ENCODE measurements around the gene RASSF6. TPM values are rescaled to one million over a fixed set of nuclear protein-coding genes. Genes with fewer than 3 reads are reported as not detected.

Gene RASSF6
- polyA plus RNA-seq, 1 of the 3 experiments (the other 2 are of a cell fraction): not detected

DNA sequence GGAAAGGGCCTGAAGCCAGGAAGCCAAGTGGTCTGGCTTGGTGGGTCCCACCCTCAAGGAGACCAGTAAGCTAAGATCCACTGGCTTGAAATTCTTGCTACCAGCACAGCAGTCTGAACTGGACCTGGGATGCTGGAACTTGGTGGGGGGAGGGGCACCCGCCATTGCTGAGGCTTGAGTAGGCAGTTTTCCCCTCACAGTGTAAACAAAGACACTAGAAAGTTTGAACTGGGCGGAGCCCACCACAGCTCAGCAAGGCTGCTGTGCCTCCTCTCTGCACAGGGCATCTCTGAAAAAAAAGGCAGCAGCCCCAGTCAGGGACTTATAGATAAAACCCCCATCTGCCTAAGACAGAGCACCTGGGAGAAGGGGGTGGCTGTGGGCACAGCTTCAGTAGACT lies 75.6 kb downstream of the RASSF6 start (continued):
- TF ChIP-seq, protein P1, sequence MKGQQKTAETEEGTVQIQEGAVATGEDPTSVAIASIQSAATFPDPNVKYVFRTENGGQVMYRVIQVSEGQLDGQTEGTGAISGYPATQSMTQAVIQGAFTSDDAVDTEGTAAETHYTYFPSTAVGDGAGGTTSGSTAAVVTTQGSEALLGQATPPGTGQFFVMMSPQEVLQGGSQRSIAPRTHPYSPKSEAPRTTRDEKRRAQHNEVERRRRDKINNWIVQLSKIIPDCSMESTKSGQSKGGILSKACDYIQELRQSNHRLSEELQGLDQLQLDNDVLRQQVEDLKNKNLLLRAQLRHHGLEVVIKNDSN (IDR thresholded peaks at IDR 0.05; ENCODE audit: borderline replicate concordance, low read depth): no peak

DNA sequence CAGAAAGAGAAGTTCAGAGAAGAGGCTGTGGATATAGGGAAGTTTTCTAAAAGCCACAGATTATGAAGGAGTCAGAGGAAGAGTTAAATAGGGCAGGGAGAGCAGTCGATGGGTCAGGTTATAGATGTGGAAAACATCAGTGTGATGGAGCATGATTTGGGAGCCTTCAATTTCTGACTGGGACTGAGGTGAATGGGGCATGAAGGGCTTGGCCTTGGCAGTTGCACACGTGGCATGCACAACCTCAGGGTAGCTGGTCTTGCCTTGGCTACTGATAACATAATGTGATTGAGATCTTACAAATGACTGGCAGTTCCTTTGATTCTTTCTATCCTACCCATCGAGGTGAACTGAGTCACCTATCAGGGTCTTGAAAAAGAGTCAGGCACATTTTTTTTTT lies 79.0 kb downstream of the RASSF6 start:
- Histone ChIP-seq H3K4me1 (ENCODE audit: control insufficient read depth in 1 of 2, insufficient read depth in 2 of 2, low read depth in 1 of 2, low read length in 1 of 2) (no peaks in the 10 kb centered on the region), H3K4me3 (ENCODE audit: low read depth in 2 of 2, low read length in 1 of 2) (no peak overlapping the region), H3K27me3 (ENCODE audit: insufficient read depth) (peaks cover 15% of the 10 kb centered on the region), H3K79me2 (ENCODE audit: insufficient read depth) (no peaks in the 10 kb centered on the region), H3K9me3 (no peaks in the 10 kb centered on the region), H3K4me2 (no peak overlapping the region), H3K9me2 (no peaks in the 10 kb centered on the region), H4K20me1 (ENCODE audit: insufficient read depth) (no peaks in the 10 kb centered on the region), H3K36me3 (replicated peaks in 1 of 2; ENCODE audit: control insufficient read depth in 1 of 2, insufficient read depth in 2 of 2, low read length in 1 of 2) (no peaks in the 10 kb centered on the region), H3K27ac (ENCODE audit: low read depth in 2 of 2, low read length in 1 of 2) (no peak overlapping the region), H3K9ac (no peak overlapping the region), H2AFZ (ENCODE audit: low read depth) (no peak overlapping the region), H3F3A (replicated peaks; ENCODE audit: insufficient read depth) (no peaks in the 10 kb centered on the region)
- WGBS (ENCODE audit: low lambda C conversion rate): 4% methylated on average over 3 of the region's 3 CpGs
- CTCF ChIA-PET: no interaction called here
- no peak for DNase-seq
- no peak for TF ChIP-seq GATA2 (CRISPR knock-in tag; IDR thresholded peaks at IDR 0.05)
- TF ChIP-seq, protein P1 (IDR thresholded peaks at IDR 0.05; ENCODE audit: borderline replicate concordance, low read depth): no peak
- no peak for TF ChIP-seq SMC3 (IDR thresholded peaks at IDR 0.05; ENCODE audit: low read depth, low read length)
- TF ChIP-seq NRF1 (IDR thresholded peaks at IDR 0.05; ENCODE audit: low read depth, low read length): no peak
- TF ChIP-seq, protein P2, sequence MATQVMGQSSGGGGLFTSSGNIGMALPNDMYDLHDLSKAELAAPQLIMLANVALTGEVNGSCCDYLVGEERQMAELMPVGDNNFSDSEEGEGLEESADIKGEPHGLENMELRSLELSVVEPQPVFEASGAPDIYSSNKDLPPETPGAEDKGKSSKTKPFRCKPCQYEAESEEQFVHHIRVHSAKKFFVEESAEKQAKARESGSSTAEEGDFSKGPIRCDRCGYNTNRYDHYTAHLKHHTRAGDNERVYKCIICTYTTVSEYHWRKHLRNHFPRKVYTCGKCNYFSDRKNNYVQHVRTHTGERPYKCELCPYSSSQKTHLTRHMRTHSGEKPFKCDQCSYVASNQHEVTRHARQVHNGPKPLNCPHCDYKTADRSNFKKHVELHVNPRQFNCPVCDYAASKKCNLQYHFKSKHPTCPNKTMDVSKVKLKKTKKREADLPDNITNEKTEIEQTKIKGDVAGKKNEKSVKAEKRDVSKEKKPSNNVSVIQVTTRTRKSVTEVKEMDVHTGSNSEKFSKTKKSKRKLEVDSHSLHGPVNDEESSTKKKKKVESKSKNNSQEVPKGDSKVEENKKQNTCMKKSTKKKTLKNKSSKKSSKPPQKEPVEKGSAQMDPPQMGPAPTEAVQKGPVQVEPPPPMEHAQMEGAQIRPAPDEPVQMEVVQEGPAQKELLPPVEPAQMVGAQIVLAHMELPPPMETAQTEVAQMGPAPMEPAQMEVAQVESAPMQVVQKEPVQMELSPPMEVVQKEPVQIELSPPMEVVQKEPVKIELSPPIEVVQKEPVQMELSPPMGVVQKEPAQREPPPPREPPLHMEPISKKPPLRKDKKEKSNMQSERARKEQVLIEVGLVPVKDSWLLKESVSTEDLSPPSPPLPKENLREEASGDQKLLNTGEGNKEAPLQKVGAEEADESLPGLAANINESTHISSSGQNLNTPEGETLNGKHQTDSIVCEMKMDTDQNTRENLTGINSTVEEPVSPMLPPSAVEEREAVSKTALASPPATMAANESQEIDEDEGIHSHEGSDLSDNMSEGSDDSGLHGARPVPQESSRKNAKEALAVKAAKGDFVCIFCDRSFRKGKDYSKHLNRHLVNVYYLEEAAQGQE (IDR thresholded peaks at IDR 0.05; ENCODE audit: low read depth, low read length): no peak
- TF ChIP-seq CHD2 (IDR thresholded peaks at IDR 0.05; ENCODE audit: low read length, partially characterized antibody): no peak
- TF ChIP-seq, protein P3, sequence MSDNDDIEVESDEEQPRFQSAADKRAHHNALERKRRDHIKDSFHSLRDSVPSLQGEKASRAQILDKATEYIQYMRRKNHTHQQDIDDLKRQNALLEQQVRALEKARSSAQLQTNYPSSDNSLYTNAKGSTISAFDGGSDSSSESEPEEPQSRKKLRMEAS (IDR thresholded peaks at IDR 0.05; ENCODE audit: low read depth): no peak
- TF ChIP-seq RCOR1 (IDR thresholded peaks at IDR 0.05; ENCODE audit: low read length): no peak
- no peak for TF ChIP-seq POLR2AphosphoS5 (IDR thresholded peaks at IDR 0.05; ENCODE audit: low read depth, low read length)
- POLR2A ChIA-PET: no interaction called here

DNA sequence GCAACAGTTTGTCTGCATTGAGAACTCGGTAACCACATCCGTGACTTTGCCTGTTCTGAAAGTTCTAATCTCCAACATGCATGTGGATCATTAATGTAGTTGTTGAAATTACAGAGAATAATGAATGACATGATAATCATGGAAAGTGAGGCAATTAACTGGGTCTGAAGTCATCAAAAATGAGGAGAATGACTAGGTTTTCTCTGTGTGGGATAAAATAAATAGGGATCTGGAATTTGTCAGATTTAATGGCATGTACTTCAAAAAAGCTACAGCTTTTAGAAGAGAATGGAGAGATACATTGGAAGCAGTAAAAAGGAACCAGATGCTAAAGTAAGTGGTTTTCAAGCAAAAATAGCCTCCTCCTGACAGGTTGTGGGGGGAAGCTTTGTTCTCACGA lies 79.4 kb downstream of the RASSF6 start:
- no peaks in the 10 kb centered on the region for H3K9me3 ChIP-seq
- no peak overlapping the region for H2AFZ ChIP-seq (ENCODE audit: low read depth)
- H3F3A ChIP-seq (replicated peaks; ENCODE audit: insufficient read depth): no peaks in the 10 kb centered on the region
- no peak overlapping the region for H3K4me2 ChIP-seq
- no peak overlapping the region for H3K4me3 ChIP-seq (ENCODE audit: low read depth in 2 of 2, low read length in 1 of 2)
- H4K20me1 ChIP-seq (ENCODE audit: insufficient read depth): no peaks in the 10 kb centered on the region
- no peaks in the 10 kb centered on the region for H3K36me3 ChIP-seq (replicated peaks in 1 of 2; ENCODE audit: control insufficient read depth in 1 of 2, insufficient read depth in 2 of 2, low read length in 1 of 2)
- H3K4me1 ChIP-seq (ENCODE audit: control insufficient read depth in 1 of 2, insufficient read depth in 2 of 2, low read depth in 1 of 2, low read length in 1 of 2): no peaks in the 10 kb centered on the region
- no peak overlapping the region for H3K27ac ChIP-seq (ENCODE audit: low read depth in 2 of 2, low read length in 1 of 2)
- 3% methylated on average over 3 of the region's 3 CpGs for WGBS (ENCODE audit: low lambda C conversion rate)
- POLR2A ChIA-PET: no interaction called here
- CTCF ChIA-PET: no interaction called here
- H3K9me2 ChIP-seq: no peaks in the 10 kb centered on the region
- H3K79me2 ChIP-seq (ENCODE audit: insufficient read depth): no peaks in the 10 kb centered on the region
- H3K9ac ChIP-seq: no peak overlapping the region
- DNase-seq: no peak
- H3K27me3 ChIP-seq (ENCODE audit: insufficient read depth): peaks cover 15% of the 10 kb centered on the region
- TF ChIP-seq, protein P4, sequence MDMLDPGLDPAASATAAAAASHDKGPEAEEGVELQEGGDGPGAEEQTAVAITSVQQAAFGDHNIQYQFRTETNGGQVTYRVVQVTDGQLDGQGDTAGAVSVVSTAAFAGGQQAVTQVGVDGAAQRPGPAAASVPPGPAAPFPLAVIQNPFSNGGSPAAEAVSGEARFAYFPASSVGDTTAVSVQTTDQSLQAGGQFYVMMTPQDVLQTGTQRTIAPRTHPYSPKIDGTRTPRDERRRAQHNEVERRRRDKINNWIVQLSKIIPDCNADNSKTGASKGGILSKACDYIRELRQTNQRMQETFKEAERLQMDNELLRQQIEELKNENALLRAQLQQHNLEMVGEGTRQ (IDR thresholded peaks at IDR 0.05; ENCODE audit: borderline replicate concordance, low read depth, low read length): no peak
- TF ChIP-seq FOXM1 (IDR thresholded peaks at IDR 0.05; ENCODE audit: low read depth): no peak
- TF ChIP-seq GABPA (IDR thresholded peaks at IDR 0.05; ENCODE audit: low read depth): no peak
- TF ChIP-seq, protein P5, sequence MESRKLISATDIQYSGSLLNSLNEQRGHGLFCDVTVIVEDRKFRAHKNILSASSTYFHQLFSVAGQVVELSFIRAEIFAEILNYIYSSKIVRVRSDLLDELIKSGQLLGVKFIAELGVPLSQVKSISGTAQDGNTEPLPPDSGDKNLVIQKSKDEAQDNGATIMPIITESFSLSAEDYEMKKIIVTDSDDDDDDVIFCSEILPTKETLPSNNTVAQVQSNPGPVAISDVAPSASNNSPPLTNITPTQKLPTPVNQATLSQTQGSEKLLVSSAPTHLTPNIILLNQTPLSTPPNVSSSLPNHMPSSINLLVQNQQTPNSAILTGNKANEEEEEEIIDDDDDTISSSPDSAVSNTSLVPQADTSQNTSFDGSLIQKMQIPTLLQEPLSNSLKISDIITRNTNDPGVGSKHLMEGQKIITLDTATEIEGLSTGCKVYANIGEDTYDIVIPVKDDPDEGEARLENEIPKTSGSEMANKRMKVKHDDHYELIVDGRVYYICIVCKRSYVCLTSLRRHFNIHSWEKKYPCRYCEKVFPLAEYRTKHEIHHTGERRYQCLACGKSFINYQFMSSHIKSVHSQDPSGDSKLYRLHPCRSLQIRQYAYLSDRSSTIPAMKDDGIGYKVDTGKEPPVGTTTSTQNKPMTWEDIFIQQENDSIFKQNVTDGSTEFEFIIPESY (IDR thresholded peaks at IDR 0.05; ENCODE audit: borderline replicate concordance, low read depth): no peak
- TF ChIP-seq POLR2AphosphoS5 (IDR thresholded peaks at IDR 0.05; ENCODE audit: low read depth, low read length): no peak
